NCI-H510A treated with DMSO at 0.1 percent for 48 hours (cell line): ENCODE data around the gene CCNG2.
"Not testable (repeated sequence)": the region's sequence is repeated elsewhere in the genome, so short reads cannot be mapped to it uniquely, and the experiment has no call there.

Experiments used
- DNase-seq: peaks from one replicate; lab custom pipeline; 2025; lab: John Stamatoyannopoulos, UW

Gene CCNG2, protein sequence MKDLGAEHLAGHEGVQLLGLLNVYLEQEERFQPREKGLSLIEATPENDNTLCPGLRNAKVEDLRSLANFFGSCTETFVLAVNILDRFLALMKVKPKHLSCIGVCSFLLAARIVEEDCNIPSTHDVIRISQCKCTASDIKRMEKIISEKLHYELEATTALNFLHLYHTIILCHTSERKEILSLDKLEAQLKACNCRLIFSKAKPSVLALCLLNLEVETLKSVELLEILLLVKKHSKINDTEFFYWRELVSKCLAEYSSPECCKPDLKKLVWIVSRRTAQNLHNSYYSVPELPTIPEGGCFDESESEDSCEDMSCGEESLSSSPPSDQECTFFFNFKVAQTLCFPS

GRCh38 chr4:77156912-77157858 is at the start of gene CCNG2:
Gene CCNG2 (plus strand): TSS chr4:77157207. CDS start chr4:77158533, 1,326 bp downstream.
- DNase-seq: peak; percentile 95

DNA sequence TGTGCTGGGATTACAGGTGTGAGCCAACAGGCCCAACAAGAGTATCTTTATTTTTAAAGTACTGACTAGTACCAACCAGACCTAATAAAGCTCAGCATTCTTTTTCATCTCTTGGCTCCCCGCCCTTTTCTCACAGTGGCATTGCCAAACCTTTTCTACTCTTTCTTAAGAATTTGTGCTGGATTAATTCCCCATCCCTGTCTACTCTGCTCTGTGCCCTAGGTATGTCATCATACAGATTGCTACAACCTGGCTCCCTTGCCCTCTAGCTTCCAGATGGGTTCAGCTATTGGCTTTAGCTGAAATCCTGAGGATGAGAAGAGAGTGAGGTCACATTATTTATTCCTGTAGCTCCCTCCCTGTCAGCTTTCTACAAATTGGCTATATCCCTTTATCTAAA is 46.3 kb upstream of the CCNG2 start:
- DNase-seq: no peak

GRCh38 chr4:77113069-77113468 is 43.9 kb upstream of the CCNG2 start:
- DNase-seq: no peak

DNA sequence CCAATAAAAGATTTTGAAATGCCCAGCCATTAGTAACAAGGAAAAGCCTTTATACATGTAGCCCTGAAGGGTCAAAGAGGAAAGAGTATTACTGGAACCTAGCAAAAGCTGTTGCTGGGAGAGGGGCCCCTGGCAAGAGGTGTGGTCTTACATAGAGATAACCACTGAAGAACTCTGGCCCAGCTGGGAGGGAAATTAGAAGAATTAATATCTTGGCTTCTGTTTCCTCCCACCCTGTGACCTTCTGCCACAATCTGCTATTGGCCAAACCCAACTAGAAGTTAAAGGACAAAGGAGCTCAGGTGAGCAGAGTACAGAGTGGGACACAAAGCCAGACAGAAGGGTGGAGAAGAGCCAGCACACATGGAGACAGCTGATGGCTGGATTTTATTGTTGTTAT is 39.3 kb upstream of the CCNG2 start:
- DNase-seq: no peak

DNA sequence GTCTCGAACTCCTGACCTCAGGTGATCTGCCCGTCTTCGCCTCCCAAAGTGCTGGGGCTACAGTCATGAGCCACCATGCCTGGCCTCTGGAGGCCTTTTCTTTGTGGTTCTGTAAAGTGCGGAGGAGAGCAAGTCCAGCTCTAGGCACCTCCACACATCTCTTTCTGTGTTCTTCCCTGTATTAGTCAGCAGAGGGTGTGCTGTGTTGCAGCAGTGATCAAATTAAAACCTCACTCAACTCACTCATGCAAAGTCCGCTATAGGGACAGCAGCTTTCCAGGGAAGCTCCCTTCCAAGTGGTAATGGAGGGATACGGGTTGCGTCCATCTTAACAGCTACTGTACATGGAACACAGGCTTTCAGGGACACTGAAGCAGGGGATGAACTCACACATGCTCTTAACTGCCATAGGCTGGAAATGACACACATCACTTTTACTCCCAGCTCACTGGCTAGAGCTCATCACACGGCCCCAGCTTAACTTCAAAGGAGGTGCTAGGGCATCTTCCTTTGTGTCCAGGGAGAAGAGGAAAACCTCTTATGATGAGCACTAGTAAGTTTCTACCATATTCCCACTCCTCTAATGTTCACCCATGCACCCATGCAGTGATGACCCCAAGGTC is 36.0 kb upstream of the CCNG2 start:
- DNase-seq: no peak

GRCh38 chr4:77121736-77122240 is 35.2 kb upstream of the CCNG2 start:
- DNase-seq: no peak

DNA sequence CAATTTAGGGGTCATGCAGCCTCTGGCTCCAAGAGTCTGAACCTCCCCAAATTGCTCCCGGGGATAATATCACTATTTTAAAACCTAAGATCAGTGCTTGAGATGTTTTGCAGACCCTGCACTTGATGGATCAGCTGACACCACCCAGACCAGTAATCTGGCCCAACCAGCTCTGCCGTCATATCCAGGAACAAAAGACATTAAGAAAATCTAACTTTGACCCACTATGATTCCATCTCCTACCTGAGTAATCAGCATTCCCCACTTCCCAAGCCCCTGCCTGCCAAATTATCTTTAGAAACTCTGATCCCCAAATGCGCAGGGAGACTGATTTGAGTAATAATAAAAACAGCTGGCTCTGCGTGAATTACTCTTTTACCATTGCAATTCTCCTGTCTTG is 34.4 kb upstream of the CCNG2 start:
- no peak for DNase-seq

DNA sequence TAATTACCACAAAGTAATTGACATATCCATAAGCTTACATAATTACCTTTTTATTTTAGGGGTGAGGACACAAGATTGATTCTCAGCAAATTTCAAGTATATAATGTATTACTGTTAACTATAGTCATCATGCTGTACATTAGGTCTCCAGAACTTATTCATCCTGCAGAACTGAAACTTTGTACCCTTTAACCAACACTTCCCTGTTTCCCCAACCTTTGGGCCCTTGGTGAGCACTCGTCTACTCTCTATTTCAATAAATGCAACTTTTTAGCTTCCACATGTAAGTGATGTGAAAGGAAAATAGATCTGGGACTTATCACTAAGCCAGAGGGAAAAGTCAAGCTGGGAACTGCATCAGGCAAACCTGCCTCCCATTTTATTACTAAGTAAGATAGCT is 33.6 kb upstream of the CCNG2 start:
- DNase-seq: no peak

- no peak for DNase-seq
Measured at GRCh38 chr4:77124576-77124975, 32.4 kb upstream of the CCNG2 start.

DNA sequence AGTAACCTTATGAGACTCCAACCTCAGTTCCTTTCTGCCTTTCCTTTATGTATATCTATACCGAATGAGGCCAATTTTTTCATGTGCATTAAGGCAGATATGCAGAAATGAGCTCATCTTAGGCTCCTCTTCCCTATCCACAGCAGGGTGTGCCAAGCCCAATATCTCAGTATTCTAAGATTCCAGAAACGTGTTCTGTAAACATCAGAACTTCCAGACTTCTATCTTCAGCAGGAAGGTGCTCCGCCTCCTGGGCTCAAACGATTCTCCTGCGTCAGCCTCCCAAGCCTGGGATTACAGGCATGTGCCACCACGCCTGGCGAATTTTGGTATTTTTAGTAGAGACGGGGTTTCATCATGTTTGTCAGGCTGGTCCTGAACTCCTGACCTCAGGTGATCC is 31.0 kb upstream of the CCNG2 start:
- DNase-seq: no peak

DNA sequence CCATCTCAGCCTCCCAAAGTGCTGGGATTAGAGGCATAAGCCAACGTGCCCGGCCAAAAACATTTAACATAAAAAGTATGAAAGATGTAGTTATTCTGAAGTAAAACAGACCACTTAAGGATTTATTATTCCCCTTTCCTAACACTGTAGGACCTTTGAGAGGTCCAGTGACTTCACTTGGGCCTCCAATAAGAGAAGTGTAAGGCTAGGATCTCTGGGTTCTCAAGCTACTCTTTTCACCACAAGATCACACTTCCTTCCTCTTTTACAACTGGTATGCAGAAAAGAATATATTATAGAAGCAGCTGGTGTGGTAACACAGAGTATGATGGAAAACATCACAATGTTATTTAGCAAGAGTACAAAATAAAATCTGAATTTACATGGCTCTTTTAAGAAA is 30.2 kb upstream of the CCNG2 start:
- DNase-seq: no peak

GRCh38 chr4:77127215-77127614 is 29.8 kb upstream of the CCNG2 start:
- DNase-seq: no peak

DNA sequence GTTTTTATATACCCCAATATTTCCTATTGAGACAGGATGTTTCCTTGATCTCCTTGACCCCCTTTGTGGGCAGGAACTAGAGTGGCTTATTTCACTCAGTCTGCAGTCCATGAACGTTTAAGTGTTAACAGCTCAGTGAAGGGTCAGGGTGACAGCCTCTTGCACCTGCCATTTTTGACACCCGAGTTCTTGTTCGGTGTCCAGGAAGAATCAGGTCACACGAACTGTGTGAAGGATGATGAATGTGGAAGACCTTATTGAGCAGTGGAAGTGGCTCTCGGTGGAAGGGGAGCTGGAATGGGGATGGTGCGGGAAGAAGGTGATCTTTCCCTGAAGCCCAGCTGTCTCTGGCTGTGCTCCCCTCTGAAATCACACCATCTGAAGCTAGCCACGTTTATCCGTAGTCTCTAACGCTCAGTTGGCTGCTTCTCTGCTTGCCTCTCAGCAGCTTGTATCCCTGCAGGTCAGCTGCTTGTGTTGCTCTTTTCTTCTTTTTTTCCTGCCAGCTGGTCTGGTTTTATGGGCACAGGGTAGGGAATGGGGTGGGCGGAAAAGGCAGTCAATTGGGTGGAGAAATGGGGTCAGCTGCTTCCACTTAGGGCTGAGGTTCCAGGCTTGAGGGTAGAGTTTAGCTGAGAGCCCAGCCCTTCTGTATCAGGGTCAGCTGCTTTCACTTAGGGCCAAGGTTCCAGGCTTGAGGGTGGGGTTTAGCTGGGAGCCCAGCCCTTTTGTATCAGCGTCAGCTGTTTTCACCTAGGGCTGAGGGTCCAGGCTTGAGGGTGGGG is 29.0 kb upstream of the CCNG2 start:
- no peak for DNase-seq

DNA sequence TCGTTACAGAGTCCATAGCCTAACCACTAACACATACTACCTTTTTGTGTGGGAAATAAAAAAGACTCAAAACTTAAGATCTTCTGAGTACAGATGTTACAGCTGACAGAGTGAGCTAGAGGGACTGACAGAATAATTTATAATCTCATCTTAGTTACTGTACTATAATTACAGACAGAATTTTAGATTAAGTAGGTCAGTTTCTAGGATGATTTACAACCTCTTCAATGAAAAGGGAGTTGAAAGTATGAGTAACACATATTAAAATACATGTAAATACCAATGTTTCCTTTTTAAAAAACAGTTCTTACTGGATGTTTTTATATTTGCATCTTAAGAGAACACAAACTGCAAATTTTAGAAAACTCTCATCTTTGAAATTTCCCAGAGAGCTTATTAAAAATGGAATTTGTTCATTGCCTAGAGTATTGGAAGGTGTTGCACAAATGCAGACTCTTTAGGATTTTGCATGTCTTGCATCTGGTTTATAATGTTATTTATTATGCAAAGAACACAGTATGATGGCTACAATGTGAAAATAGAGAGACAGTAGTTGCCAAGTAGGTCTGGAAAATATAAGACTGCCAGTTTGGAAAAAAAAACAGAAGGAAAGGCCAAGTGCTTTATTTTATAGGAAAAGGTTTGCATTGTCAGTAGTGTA is 24.2 kb upstream of the CCNG2 start:
- no peak for DNase-seq

DNA sequence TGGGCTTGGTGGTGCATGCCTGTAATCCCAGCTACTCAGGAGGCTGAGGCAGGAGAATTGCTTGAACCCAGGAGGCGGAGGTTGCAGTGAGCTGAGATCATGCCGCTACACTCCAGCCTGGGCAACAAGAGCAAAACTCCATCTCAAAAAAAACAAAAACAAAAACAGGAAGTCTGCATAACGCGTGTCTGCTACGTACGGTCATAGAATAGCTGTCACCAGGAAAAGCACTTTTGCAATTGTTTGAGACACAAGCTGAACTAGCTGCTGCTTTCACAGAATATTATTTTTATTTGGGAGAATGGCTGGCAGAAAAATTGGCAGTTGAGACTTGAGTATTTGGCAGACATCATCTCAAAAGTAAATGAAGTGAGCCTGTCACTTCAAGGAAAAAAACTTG is 19.6 kb upstream of the CCNG2 start:
- DNase-seq: not testable (repeated sequence)

DNA sequence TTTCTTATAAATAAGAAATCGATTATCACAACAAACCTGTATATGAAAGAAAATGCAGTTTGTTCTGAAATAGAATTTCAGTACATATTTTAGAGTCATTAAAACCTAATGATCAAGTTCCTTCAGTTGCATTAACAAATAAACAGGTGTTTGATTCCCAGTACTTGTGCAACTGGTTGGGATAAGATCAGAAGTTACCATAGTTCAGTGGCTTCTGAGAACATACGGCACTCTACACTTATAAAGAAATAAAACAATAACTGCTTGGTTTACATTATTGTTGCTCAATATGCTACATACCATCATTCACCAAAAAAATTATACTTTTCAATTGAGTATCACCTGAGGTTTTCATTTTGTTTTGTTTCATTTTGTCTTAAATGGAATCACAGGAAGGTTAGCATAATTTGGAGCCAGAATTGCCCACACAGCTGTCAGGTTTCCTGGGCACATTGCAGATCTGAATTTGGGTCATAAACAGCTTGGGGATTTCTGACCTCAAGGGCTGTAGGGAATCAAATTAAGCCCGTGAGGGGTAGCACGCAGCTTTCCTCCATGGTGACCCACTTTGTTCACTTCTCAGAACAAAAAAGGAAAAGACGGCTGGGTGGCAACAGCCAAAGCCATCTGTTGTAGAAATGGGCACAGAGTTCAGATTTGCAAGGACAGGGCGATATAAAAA is 14.9 kb upstream of the CCNG2 start:
- DNase-seq: no peak

- DNase-seq: no peak
Measured at GRCh38 chr4:77142646-77143028, 14.4 kb upstream of the CCNG2 start.

GRCh38 chr4:77143091-77143490 is 13.9 kb upstream of the CCNG2 start:
- no peak for DNase-seq

- DNase-seq: no peak
Measured at GRCh38 chr4:77145842-77146185, 11.2 kb upstream of the CCNG2 start.

GRCh38 chr4:77146186-77147078 is 10.6 kb upstream of the CCNG2 start:
- no peak for DNase-seq
